ENCODE results near the gene LNP1.

LNP1 gene

GRCh38 chr3:100412912-100413590, 11.7 kb downstream of the LNP1 start:
- no peak for ATAC-seq
- TF ChIP-seq ISL1 (CRISPR knock-in tag; IDR thresholded peaks at IDR 0.05) = no peak
- TF ChIP-seq ARNTL (CRISPR knock-in tag; IDR thresholded peaks at IDR 0.05; ENCODE audit: borderline replicate concordance, low read depth) = no peak
- TF ChIP-seq OSR1 (CRISPR knock-in tag; IDR thresholded peaks at IDR 0.05) = no peak
- no peak for TF ChIP-seq BACH2 (CRISPR knock-in tag; IDR thresholded peaks at IDR 0.05; ENCODE audit: borderline replicate concordance)
- TF ChIP-seq CSDC2 (CRISPR knock-in tag; IDR thresholded peaks at IDR 0.05) = no peak
- TF ChIP-seq ZFP30 (CRISPR knock-in tag; IDR thresholded peaks at IDR 0.05) = no peak
- no peak for TF ChIP-seq SNAI2 (CRISPR knock-in tag; IDR thresholded peaks at IDR 0.05)
- TF ChIP-seq ESRRG (CRISPR knock-in tag; IDR thresholded peaks at IDR 0.05) = no peak
- TF ChIP-seq GLIS3 (CRISPR knock-in tag; IDR thresholded peaks at IDR 0.05) = no peak
- TF ChIP-seq CSRNP3 (CRISPR knock-in tag; IDR thresholded peaks at IDR 0.05) = no peak
- no peak for TF ChIP-seq TSHZ2 (CRISPR knock-in tag; IDR thresholded peaks at IDR 0.05)
- no peak for TF ChIP-seq PATZ1 (CRISPR knock-in tag; IDR thresholded peaks at IDR 0.05; ENCODE audit: borderline replicate concordance)
- no peak for TF ChIP-seq ZNF70 (CRISPR knock-in tag; IDR thresholded peaks at IDR 0.05)
- no peak for TF ChIP-seq ZNF565 (CRISPR knock-in tag; conservative IDR thresholded peaks at IDR 0.05; ENCODE audit: low read depth)
- TF ChIP-seq TCF4 (CRISPR knock-in tag; IDR thresholded peaks at IDR 0.05; ENCODE audit: borderline replicate concordance) = no peak

- TF ChIP-seq RARB (CRISPR knock-in tag; IDR thresholded peaks at IDR 0.05) = no peak
- no peak for TF ChIP-seq TOX (CRISPR knock-in tag; IDR thresholded peaks at IDR 0.05; ENCODE audit: borderline replicate concordance)
- TF ChIP-seq ZFP30 (CRISPR knock-in tag; IDR thresholded peaks at IDR 0.05) = no peak
- no peak for TF ChIP-seq ISL1 (CRISPR knock-in tag; IDR thresholded peaks at IDR 0.05)
- no peak for ATAC-seq
Observed at GRCh38 chr3:100413613-100414012, 12.3 kb downstream of the LNP1 start.

- ATAC-seq = no peak
Observed at GRCh38 chr3:100416176-100416575, 14.8 kb downstream of the LNP1 start.

GRCh38 chr3:100416863-100417262, 15.5 kb downstream of the LNP1 start:
- ATAC-seq = no peak
- TF ChIP-seq PPARA (CRISPR knock-in tag; IDR thresholded peaks at IDR 0.05; ENCODE audit: borderline replicate concordance) = no peak
- TF ChIP-seq ZFP3 (CRISPR knock-in tag; IDR thresholded peaks at IDR 0.05) = no peak
- no peak for TF ChIP-seq RARB (CRISPR knock-in tag; IDR thresholded peaks at IDR 0.05)
- no peak for TF ChIP-seq ZNF70 (CRISPR knock-in tag; IDR thresholded peaks at IDR 0.05)
- no peak for TF ChIP-seq SNAI2 (CRISPR knock-in tag; IDR thresholded peaks at IDR 0.05)
- TF ChIP-seq CSRNP3 (CRISPR knock-in tag; IDR thresholded peaks at IDR 0.05) = no peak
- no peak for TF ChIP-seq ESRRG (CRISPR knock-in tag; IDR thresholded peaks at IDR 0.05)
- TF ChIP-seq GLIS3 (CRISPR knock-in tag; IDR thresholded peaks at IDR 0.05) = no peak
- TF ChIP-seq TSHZ2 (CRISPR knock-in tag; IDR thresholded peaks at IDR 0.05) = no peak
- no peak for TF ChIP-seq TCF4 (CRISPR knock-in tag; IDR thresholded peaks at IDR 0.05; ENCODE audit: borderline replicate concordance)
- no peak for TF ChIP-seq ZNF565 (CRISPR knock-in tag; conservative IDR thresholded peaks at IDR 0.05; ENCODE audit: low read depth)
- TF ChIP-seq BACH2 (CRISPR knock-in tag; IDR thresholded peaks at IDR 0.05; ENCODE audit: borderline replicate concordance) = no peak
- no peak for TF ChIP-seq CREB5 (CRISPR knock-in tag; IDR thresholded peaks at IDR 0.05; ENCODE audit: low read depth)

More at GRCh38 chr3:100416176-100416575, 14.8 kb downstream of the LNP1 start:
- no peak for TF ChIP-seq OSR1 (CRISPR knock-in tag; IDR thresholded peaks at IDR 0.05)
- TF ChIP-seq ZNF565 (CRISPR knock-in tag; conservative IDR thresholded peaks at IDR 0.05; ENCODE audit: low read depth) = no peak
- no peak for TF ChIP-seq ARNTL (CRISPR knock-in tag; IDR thresholded peaks at IDR 0.05; ENCODE audit: borderline replicate concordance, low read depth)
- no peak for TF ChIP-seq ZNF8 (CRISPR knock-in tag; IDR thresholded peaks at IDR 0.05)
- TF ChIP-seq CSDC2 (CRISPR knock-in tag; IDR thresholded peaks at IDR 0.05) = no peak
- no peak for TF ChIP-seq TCF4 (CRISPR knock-in tag; IDR thresholded peaks at IDR 0.05; ENCODE audit: borderline replicate concordance)

Measured in SK-N-SH treated with all-trans-retinoic acid at 6 μM for 48 hours (cell line).